HG02981 (cell line): ENCODE data around the gene SMYD5.

Source experiments
- ATAC-seq: cut with Tn5 transposase; IDR thresholded peaks from one replicate; pipeline ENCODE4 v1.9.1; 2021; ENCODE audit warnings: mild to moderate bottlenecking, moderate library complexity; ENCODE audit not compliant: unreplicated experiment

Gene SMYD5

DNA sequence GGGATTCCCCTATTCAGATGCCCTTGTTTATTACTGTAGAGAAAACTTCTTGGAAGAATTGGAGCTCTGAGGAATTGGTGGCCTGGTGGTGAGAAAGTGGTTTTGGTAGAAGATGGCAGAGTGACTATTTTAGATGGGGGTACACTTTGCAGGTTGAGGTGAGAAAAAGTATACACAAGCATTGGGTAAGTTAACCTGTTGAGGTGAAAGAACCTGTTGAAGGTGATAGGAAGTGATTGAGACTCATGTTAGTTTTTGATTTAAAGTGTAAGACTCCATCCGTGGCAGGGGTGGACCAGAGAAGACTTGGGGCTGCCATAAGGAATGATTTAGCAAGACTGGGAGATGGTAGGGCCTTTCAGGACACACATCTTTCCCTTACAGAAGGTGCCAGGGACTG lies 23.1 kb downstream of the SMYD5 start:
- ATAC-seq = no peak

DNA sequence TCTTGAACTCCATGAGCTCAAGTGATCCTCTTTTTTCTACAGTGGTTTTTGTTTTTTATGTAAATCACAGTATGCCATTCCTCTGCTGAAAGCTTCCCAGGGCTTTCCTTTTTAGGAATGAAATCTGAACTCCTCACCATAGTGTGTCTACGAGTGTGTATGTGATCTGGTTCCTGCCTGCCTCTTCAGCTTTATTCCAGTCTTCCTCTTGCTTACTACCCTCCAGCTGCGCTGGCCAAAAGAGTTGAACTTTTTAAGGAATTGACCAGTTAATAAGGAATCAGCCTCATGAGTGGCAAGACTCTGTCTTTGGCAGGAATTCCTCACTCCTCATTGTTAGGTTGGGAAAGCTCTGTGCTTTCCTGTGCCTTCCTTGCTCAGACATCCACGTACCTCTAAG lies 24.1 kb downstream of the SMYD5 start:
- no peak for ATAC-seq

DNA sequence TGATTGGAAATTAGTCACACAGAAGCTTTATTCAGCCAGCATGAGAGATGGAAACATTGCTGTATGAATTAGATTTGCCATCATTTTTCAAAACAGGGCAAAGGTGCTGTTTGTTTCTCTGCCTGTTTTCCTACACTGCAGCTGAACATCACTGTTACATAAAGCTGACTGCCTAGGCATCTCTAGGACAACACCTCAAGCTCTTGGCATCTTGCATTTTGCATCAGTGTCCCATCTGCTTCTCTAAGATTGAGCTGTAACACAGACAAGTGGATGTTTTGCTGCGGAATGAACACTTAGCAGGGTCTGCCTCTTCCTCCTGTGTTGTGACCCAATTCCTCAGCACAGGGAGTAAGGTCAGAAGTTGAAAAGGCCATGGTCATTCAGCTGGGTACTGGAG lies 24.9 kb downstream of the SMYD5 start:
- ATAC-seq = no peak

DNA sequence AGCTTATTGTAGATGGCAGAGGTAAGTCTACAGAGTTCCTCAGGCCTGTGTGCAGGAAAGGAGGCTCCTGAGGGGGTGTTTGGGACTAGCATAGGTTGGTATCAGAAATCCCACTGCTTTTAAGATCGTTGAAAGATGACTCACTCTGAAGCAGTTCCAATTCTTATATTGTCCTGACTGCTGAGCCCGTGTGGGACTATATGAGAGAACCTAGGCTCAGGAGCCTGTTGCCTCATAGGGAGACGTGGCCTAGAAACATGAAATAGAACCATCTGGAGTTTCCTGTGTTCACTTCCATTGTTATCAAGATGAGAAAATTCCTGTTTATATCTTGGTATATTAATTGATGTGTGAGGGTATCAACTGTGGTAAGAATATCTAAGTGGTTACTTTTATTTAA lies 25.7 kb downstream of the SMYD5 start:
- ATAC-seq = no peak

DNA sequence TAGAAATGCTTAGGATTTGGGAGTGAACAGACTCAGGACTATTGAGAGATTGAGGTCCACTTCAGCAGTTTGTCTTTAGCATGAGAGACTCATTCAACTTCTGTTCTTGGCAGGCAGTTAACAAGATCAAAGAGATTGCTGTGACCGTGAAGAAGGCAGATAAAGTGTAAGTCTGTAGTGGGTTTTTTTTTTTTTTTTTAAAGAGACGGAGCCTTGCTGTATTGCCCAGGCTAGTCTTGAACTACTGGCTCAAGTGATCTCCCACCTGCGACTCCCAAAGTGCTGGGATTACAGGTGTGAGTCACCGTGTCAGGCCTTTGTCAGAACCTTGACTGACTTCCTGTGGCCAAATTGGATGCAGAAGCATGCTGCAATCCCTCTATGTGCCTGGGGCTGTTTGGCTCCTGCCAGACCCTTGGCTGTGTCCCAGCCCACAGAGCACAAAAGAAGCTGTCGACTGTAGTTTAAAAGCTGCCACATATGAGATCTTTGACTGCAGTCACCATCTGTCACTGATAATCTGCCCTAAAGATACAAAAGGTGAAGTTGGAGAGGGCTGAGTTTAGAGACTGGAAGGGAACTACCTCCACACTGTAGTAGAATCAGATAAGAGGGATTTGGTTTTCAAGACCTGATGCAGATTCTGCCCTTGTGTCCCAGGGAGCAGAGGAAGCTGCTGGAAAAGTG lies 30.0 kb downstream of the SMYD5 start:
- no peak for ATAC-seq

DNA sequence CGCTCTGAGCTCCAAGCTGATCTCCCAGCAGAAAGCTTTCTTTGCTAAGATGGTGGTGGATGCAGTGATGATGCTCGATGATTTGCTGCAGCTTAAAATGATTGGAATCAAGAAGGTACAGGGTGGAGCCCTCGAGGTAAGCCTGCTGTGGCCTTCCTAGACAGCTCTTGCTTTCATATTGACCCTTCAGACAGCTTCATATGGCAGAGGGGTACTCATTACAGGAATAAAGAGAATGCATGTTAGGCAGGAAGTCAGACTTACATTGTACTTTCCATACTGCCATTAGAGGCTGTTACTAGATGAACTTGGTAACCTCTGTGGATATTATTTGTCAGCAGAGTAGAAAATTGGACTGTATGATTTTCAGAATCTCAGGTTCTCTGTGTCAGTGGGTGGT lies 30.5 kb downstream of the SMYD5 start:
- ATAC-seq = no peak

DNA sequence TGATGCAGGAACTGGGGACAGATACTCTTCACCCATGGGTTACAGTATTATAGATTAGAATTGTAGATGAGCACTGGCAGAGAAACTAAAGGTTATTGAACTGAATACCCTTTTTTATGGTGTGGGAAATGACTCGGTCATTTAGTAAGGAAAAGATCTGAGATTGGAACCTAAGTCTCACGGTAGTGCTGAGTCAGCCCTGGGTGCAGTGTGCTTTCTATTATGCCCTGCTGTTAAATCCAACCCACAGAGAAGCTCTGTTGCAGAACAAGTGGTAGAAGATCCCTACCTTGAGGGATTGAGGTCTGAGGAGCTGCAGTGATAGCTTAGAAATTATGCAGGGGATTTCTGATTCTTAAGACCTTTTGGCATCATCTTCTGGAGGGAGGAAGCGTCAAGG lies 32.8 kb downstream of the SMYD5 start:
- ATAC-seq = no peak

DNA sequence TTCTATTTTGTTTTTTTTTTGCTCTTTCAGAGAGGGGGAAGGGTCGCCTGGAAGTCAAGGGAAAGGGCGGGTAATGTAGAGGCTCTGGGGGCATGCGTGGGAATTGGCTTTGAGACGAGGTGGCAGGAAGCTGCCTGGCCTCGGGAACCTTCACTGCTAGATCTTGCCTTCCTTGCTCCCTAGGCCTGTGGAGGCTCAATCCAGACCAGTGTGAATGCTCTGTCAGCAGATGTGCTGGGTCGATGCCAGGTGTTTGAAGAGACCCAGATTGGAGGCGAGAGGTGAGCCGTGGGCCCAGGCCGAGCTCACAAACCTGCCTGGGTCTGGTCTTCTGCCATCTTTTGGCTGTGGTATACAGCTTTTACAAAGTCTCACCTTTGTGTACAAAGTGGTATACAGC lies 35.6 kb downstream of the SMYD5 start:
- no peak for ATAC-seq

DNA sequence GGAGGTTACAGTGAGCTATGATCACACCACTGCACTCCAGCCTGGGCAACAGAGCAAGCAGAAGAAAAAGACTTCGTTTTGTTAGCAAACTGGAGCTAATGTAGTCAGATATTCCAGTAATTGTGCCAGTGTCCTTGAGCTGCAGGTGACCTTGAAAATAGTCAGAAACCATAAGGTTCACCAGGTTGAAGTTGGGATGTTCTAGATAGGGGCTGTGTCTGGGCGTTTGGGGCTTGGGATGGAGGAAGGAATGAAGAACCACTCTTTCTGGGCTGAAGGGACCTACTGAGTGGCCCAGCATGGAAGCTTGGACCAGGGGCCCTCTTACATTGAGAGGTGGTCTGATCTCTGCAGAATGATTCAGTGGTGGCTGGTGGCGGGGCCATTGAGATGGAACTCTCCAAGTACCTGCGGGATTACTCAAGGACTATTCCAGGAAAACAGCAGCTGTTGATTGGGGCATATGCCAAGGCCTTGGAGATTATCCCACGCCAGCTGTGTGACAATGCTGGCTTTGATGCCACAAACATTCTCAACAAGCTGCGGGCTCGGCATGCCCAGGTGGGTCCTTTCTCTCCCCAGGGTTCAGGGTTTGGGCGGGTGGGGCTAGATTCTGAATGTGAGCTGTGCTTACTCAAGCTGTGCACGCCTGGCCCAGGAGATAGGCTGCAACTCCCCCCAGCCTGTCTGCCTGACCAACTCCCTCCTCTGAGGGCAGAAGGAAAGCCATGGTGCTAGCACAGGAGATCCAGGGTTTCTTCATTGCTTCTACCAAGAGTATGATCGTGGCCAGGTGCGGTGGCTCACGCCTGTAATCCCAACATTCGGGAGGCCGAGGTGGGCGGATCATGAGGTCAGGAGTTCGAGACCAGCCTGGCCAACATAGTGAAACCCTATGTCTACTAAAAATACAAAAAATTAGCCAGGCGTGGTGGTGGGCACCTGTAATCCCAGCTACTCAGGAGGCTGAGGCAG lies 37.1 kb downstream of the SMYD5 start:
- no peak for ATAC-seq

DNA sequence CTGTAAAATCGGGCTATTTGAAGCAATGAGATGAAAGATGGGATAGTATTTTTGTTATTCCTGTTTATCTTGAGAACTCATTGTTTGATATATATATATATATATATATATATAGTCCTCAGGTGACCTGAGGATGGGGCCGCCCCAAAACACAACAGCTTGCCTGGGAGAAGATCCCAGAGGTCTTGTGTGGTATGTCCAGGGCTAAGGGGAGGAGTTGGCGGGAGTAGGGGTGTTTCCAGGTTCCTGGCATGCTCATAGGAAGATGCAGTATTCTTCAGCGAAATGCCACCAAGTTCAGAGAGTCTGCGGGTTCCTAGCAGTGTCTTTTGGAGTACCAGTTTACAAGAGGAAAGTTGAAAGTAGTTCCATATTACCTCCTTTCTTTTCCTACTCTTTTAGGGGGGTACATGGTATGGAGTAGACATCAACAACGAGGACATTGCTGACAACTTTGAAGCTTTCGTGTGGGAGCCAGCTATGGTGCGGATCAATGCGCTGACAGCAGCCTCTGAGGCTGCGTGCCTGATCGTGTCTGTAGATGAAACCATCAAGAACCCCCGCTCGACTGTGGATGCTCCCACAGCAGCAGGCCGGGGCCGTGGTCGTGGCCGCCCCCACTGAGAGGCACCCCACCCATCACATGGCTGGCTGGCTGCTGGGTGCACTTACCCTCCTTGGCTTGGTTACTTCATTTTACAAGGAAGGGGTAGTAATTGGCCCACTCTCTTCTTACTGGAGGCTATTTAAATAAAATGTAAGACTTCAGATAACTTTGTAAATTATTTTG lies 38.4 kb downstream of the SMYD5 start:
- ATAC-seq = no peak

DNA sequence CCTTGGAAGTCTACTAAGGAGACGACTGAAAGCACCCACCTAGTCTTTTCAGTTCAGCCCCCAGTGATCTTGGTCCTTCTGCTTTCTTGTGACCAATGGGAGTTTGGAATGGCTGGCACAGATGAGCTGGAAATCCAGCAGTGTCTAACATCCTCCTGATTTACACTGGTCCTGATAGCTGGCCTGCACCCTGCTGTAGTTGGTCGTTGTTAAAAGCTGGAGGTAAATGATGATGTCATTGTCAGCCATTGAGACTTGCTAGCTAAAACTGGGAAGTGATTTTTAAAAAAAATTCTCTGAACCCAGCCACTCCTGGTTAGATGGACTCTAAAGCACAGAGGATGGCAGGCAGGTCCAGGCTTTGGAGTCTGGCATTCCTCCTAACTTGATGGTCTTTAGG lies 39.4 kb downstream of the SMYD5 start:
- ATAC-seq = no peak

DNA sequence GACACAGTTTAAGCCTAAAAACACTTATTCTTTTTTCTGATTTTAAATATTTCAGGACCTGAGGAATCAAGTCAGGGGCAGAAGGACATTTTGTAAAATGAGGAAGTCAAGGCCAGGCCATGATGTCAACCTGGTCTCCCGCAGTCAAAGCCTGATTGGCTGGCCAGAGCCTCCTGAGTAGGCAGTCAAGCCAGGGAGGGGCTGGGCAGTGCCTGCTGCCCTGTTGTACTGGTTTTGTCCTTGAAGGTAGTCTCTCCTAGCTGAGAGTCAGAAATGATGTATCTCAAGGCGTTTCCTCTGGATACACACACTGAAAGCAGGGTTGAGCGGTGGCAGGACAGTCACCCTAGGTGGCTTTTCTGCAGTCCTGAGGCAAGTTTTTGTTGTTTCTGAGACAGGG lies 39.9 kb downstream of the SMYD5 start:
- ATAC-seq = no peak

DNA sequence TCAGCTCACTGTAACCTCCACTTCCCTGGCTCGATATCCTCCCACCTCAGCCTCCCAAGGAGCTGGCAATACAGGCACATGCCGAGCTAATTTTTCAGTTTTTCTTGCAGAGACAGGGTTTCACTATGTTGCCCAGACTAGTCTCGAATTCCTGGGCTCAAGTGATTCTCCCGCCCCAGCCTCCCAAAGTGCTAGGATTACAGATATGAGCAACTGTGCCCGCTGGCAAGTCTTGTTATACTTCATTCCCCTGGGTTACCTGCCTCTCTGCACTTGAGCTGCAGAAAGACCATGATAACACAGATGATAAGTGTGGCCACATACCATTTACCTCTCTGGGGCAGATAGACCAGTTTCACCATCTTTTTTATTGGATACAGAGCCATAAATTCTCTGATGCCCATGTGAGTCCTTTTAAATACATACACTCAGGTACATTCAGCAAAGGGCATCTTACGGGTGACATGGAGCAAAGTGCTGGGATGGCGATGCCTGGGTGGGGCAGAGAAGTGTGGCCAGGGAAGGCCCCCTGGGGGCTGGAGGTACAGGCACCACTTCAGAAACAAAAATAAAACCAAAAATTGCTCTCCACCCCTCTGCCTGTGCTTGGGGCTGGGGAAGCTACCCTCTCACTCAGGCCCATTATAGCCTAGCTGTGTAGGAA lies 40.4 kb downstream of the SMYD5 start:
- ATAC-seq = no peak

DNA sequence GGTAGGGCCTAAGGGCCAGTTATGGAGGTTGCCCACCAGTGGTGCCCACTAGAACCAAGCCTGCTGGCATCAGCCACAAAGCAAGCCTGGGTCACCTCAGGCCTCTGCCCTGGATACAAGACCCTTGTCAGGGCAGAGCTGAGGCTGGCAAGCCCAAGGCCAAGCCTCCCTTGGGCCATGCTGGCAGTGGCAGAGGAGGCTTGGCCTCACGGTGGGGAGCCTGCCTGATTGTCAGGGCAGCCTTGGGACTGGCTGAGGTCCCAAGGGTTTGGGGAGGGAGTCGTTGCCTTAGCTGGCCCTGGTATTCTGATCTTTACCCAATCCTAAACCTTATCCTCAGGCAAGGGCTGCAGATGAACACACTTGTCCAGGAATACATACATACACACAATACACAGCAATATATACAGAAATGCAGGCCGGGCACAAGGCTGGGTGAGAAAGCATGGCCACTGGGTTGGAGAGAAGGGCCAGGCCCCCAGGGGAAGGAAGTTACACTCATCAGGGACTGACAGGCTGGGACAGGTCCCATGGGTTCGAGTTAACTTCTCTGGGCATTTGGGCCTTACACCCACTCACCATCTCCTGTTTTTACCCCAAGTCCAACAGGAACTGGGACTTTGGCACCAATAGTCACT lies 41.1 kb downstream of the SMYD5 start:
- ATAC-seq = no peak

DNA sequence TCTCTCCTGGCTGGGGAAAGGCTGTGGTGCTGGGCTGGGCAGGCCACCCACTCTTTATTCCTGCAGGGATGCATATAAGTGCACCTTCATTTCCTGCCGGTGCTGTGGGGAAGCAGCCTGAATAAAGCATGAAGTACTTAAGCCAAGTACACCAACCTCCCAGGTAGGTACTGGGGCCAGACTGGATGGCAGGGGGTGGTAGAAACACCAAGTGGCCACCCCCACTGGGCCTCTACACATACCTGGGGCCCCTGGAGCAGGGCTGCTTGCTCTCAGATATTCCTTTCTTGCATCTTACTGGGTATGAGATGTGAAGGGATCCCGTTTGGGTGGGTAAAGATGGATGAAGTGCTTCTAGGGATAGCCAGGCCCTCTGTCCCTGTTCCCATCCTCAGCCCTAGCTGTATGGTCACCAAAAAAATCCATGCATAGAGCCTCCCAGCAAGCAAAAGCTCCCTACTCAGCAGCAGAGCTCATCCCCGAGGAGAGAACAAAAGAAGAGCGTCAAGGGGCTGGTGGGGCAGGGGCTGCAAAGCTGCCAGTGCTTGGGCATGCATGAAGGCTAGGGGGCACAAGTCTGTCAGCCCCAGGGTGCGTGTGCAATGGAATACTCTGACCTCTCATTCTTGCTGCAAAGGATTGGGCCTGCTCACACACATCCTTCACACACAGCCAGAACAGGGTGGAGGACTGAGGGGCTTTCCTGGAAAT lies 42.0 kb downstream of the SMYD5 start:
- ATAC-seq = no peak

DNA sequence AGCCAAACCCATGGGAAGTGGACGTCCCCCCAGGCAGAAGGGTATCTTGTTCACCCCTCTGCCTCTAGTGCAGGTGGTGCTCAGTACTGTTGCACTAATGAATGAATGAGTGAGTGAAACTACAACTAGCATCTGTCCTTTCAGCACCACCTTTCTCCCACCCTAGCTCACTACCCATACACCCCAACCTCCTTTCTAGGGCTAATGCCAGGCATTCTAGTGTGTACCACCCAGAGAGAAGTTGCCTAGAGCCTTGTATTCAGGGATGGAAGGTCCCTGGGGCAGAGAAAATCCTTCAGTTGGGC lies 42.5 kb downstream of the SMYD5 start:
- no peak for ATAC-seq

DNA sequence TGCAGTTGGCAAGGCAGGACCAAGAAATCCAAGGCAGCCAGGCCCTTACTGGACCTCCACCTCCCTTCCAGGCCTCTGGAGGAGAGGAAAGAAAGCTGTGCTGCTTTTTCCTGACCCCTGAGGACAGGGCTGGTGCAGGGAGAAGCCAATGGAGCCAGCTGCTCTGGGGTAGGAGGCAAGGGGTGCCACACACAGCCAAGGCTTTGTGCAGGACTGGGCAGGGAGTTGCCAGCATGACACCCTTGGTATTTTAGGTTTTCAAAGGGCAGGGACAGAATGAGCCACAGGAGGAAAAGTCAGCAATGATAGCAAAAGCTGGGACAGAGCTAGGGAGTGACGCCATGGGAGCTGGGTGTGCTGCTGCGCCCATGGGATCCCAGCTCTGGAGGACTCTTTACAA lies 43.0 kb downstream of the SMYD5 start:
- no peak for ATAC-seq

DNA sequence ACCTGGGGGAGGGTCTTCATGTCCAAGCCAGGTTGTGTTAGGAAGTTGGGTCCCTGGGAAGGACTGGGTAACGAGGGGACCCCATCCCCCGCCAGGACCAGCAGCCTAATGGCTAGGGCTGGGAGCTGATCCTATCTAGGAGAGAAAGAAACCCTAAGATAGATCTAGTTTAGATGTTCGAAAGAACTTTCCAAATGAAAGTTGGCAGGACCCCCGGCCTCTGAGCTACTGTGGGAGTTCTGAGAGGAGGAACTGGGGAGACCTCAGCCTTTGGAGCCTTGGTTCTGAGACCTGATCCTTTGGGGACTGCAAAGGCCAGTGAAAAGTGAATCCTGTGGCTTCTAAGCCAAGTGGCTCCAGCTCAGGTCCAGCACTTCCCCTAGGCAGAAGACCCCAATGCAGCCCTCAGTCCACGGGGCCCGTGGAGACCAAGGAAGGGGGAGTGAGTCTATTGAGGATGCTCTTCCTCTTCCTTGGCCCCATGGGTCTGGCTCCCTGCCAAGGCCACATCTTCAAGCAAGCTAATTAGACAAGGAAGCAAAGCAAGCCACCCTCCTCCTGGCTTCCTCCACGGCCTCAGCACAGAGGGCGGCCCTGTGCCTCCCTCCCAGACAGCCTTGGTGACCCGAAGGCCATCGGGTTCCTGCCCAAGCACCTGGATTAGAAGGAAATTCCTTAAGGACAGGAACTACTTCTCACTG lies 43.5 kb downstream of the SMYD5 start:
- no peak for ATAC-seq

DNA sequence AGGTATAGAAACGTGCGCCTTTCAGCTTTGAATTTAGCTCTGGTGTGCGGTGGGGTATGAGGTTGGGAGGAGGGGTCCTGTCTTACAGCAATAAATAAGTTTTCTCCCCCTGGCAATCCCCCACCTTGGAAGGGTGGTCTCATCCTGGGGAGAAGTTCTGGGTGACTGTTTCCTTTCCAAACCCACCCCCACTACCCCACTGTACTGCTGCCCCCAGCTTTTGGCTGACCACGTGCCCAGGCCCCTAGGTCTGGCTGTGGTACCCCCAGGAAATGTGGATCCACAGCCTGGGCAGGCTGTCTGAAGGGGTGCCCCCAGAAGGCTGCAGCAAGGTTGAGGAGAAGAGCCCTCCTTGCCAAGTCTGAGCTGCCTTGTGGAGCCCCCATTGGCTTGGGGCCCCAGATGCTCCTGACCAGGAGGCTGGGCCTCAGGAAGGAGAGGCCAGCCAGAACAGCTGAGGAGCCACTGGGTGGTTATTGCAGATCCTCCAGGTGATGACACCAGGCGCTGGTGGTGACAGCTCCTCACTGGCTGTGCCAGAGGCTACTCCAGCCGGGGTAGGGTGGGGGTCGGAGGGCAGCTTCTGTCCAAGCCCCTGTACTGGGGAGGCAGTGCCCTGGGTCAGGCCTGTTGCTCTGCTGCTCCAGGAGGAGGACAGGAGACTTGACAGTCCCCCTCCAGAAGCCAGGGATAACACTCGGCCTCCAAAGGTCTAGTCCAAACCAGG lies 44.3 kb downstream of the SMYD5 start:
- no peak for ATAC-seq
